ENCODE measurements around the gene SLC17A7. TPM values are rescaled to one million over a fixed set of nuclear protein-coding genes. Genes with fewer than 3 reads are reported as not detected.

SLC17A7 gene
- total and polyA plus RNA-seq, 2 of the 8 experiments (the other 6 are each of a cell fraction or from before 2014, with no cell fraction given), result 2.7 to 3.0 TPM

GRCh38 chr19:49393881-49394280, 47.4 kb downstream of the SLC17A7 start (continued):
- no peak for TF ChIP-seq EGR1 (IDR thresholded peaks at IDR 0.05; ENCODE audit: borderline replicate concordance, low read depth, low read length)
- TF ChIP-seq CTBP2 (IDR thresholded peaks at IDR 0.05; ENCODE audit: borderline replicate concordance, insufficient read depth, insufficient read length, low read length), result no peak
- TF ChIP-seq TEAD4 (IDR thresholded peaks at IDR 0.05; ENCODE audit: low read depth, low read length), result no peak
- TF ChIP-seq RBBP5 (IDR thresholded peaks at IDR 0.05; ENCODE audit: borderline replicate concordance, low read depth, low read length), result no peak
- no peak for TF ChIP-seq ZNF274 (IDR thresholded peaks at IDR 0.05; ENCODE audit: borderline replicate concordance, extremely low read depth, low read length)
- TF ChIP-seq NRF1 (IDR thresholded peaks at IDR 0.05; ENCODE audit: low read depth, low read length), result no peak
- TF ChIP-seq KDM4A (IDR thresholded peaks at IDR 0.05; ENCODE audit: low read depth, low read length, severe bottlenecking), result no peak
- TF ChIP-seq SP4 (IDR thresholded peaks at IDR 0.05; ENCODE audit: low read length), result no peak
